ENCODE measurements around the gene CHFR.
A peak's percentile ranks its signal among the peaks of the same experiment; 100 is the strongest.
"Not testable (repeated sequence)": the region's sequence is repeated elsewhere in the genome, so short reads cannot be mapped to it uniquely, and the experiment has no call there.

CHFR gene

GRCh38 chr12:132839558-132840235 lies 47.7 kb downstream of the CHFR start:
- DNase-seq = no peak

- DNase-seq = no peak
Measured at GRCh38 chr12:132838410-132839080, 48.9 kb downstream of the CHFR start.

- DNase-seq = no peak
Measured at GRCh38 chr12:132837693-132838409, 49.6 kb downstream of the CHFR start.

GRCh38 chr12:132836795-132837331 lies 50.5 kb downstream of the CHFR start:
- DNase-seq = no peak

- DNase-seq = not testable (repeated sequence)
Measured at GRCh38 chr12:132836230-132836629, 51.2 kb downstream of the CHFR start.

- DNase-seq = no peak
Measured at GRCh38 chr12:132835076-132836025, 52.1 kb downstream of the CHFR start.

GRCh38 chr12:132834181-132834711 lies 53.2 kb downstream of the CHFR start:
- no peak for DNase-seq

GRCh38 chr12:132833341-132833740 lies 54.1 kb downstream of the CHFR start:
- no peak for DNase-seq

- no peak for DNase-seq
Measured at GRCh38 chr12:132831771-132832170, 55.6 kb downstream of the CHFR start.

GRCh38 chr12:132828706-132829534 lies 58.5 kb downstream of the CHFR start, which contains the start of gene GOLGA3:
Gene GOLGA3 (minus strand): TSS chr12:132828869. CDS start chr12:132822128, 6,741 bp downstream.
- DNase-seq = peak; percentile 87

- peak; percentile 44 for DNase-seq
Measured at GRCh38 chr12:132827763-132828703, 59.4 kb downstream of the CHFR start.

GRCh38 chr12:132825861-132826260 lies 61.5 kb downstream of the CHFR start:
- DNase-seq = no peak

- DNase-seq = no peak
Measured at GRCh38 chr12:132825089-132825488, 62.3 kb downstream of the CHFR start.

- DNase-seq = no peak
Measured at GRCh38 chr12:132824053-132824452, 63.4 kb downstream of the CHFR start.

- no peak for DNase-seq
Measured at GRCh38 chr12:132818562-132818961, 68.8 kb downstream of the CHFR start.

GRCh38 chr12:132814232-132814631 lies 73.2 kb downstream of the CHFR start:
- DNase-seq = no peak

GRCh38 chr12:132813443-132813842 lies 74.0 kb downstream of the CHFR start:
- no peak for DNase-seq

GRCh38 chr12:132812631-132813305 lies 74.6 kb downstream of the CHFR start:
- no peak for DNase-seq

- DNase-seq = not testable (repeated sequence)
Measured at GRCh38 chr12:132809391-132809790, 78.0 kb downstream of the CHFR start.
